BE2C (cell line): ENCODE data around the gene ANKRD17. TPM values are rescaled to one million over a fixed set of nuclear protein-coding genes. Genes with fewer than 3 reads are reported as not detected.
"Not testable (repeated sequence)": the region's sequence is repeated elsewhere in the genome, so short reads cannot be mapped to it uniquely, and the experiment has no call there.

ENCODE experiments used
- DNase-seq: peaks from one replicate; pipeline ENCODE4 v3.0.0-alpha.2; 2020
- H3K27me3 ChIP-seq: fragments of 250-450 bp; sonication (Bioruptor Pico); 2 replicates; pipeline ENCODE4 v1.5.1; 2020; ENCODE audit warnings: mild to moderate bottlenecking
- H3K36me3 ChIP-seq: fragments of 250-450 bp; sonication (Bioruptor Pico); 2 replicates; pipeline ENCODE4 v1.5.1; 2020; ENCODE audit warnings: mild to moderate bottlenecking
- H3K4me1 ChIP-seq: fragments of 250-450 bp; sonication (Bioruptor Pico); 2 replicates; pipeline ENCODE4 v1.5.1; 2020
- H3K4me3 ChIP-seq: 2 replicates; pipeline ENCODE4 v1.5.1; 2011; ENCODE audit warnings: low read depth, low read length
- H3K9me3 ChIP-seq: fragments of 250-450 bp; sonication (Bioruptor Pico); 2 replicates; pipeline ENCODE4 v1.5.1; 2020
- CTCF ChIP-seq: IDR thresholded peaks from 2 replicates; pipeline ENCODE4 v1.5.1; 2012; ENCODE audit warnings: mild to moderate bottlenecking, low read depth, low read length
- polyA plus RNA-seq: library from polyadenylated mRNA; unstranded; fragments of >200 nt; gene quantifications from one replicate; pipeline ENCODE4 v1.2.1, GENCODE V29; 2012; ENCODE audit warnings: low read depth, missing spikeins; ENCODE audit not compliant: insufficient read length, insufficient read depth

ANKRD17 gene
- 32.7 TPM for polyA plus RNA-seq

- Histone ChIP-seq H3K4me1 (no peaks in the 10 kb centered on the region), H3K9me3 (no peaks in the 10 kb centered on the region), H3K36me3 (peaks cover 16% of the 10 kb centered on the region), H3K4me3 (peak within 1 kb of the TSS; percentile 89), H3K27me3 (no peaks in the 10 kb centered on the region)
- peak; percentile 93 for DNase-seq
- TF ChIP-seq CTCF, result no peak
Observed at GRCh38 chr4:73258686-73259570, at the start of gene ANKRD17. Gene ANKRD17 (minus strand): TSS chr4:73258798. CDS start chr4:73258668, 130 bp downstream.

DNA sequence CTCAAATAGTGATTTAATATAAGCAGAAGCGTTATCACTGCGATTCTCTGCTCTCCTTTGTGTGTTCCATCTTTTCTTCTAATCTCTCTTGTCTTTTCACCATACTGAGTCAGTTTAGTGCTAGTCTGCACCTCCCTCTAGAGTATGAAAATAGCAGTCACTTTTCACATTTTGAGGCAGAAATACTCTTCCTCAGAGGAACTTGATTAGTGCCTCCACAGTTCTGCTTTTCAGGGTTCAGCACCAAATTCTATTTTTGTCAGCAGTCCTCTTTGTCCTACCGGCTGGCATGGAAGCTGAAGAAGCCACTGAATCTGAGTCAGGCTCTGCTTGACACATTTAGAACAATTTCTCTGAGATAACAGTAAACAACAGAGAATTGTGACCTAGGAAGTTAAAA, 49.7 kb upstream of the ANKRD17 start:
- no peaks in the 10 kb centered on the region for H3K27me3 ChIP-seq
- H3K4me1 ChIP-seq, result no peaks in the 10 kb centered on the region
- DNase-seq, result no peak
- peak; percentile 38 for TF ChIP-seq CTCF
- no peaks in the 10 kb centered on the region for H3K9me3 ChIP-seq
- no peaks in the 10 kb centered on the region for H3K36me3 ChIP-seq
- no peak overlapping the region for H3K4me3 ChIP-seq

DNA sequence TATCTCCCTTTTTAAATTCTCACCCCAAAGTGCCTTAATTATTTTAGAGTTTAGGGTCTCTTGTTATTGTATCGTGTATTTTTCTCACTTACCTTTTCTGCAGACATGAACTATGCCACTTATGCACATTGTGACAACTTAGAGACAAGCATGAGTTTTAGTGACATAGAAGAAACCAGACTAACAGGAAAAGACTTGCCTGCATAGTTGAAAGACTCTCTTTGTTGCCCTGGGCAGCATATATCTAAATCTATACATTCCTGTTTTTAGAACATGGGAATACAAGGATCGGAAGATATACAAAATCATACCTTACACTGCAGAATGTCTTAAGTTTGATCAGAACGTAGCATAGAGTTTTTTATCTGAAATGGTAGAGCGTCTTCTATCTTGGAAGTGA, 45.1 kb upstream of the ANKRD17 start:
- Histone ChIP-seq H3K36me3 (no peaks in the 10 kb centered on the region), H3K9me3 (no peaks in the 10 kb centered on the region), H3K4me3 (no peak overlapping the region), H3K27me3 (no peaks in the 10 kb centered on the region), H3K4me1 (no peaks in the 10 kb centered on the region)
- DNase-seq, result no peak
- TF ChIP-seq CTCF, result no peak

GRCh38 chr4:73299548-73300280, 41.1 kb upstream of the ANKRD17 start:
- no peak for TF ChIP-seq CTCF
- no peaks in the 10 kb centered on the region for H3K9me3 ChIP-seq
- H3K4me1 ChIP-seq, result no peaks in the 10 kb centered on the region

GRCh38 chr4:73292661-73293060, 34.1 kb upstream of the ANKRD17 start:
- H3K9me3 ChIP-seq, H3K4me3 ChIP-seq, H3K27me3 ChIP-seq, H3K36me3 ChIP-seq, DNase-seq, H3K4me1 ChIP-seq: not testable (repeated sequence)

More at GRCh38 chr4:73299548-73300280, 41.1 kb upstream of the ANKRD17 start:
- Histone ChIP-seq H3K4me3 (no peak overlapping the region), H3K36me3 (no peaks in the 10 kb centered on the region), H3K27me3 (no peaks in the 10 kb centered on the region)
- DNase-seq, result no peak

- DNase-seq, result no peak
- Histone ChIP-seq H3K4me3 (no peak overlapping the region), H3K36me3 (no peaks in the 10 kb centered on the region), H3K27me3 (no peaks in the 10 kb centered on the region), H3K9me3 (0 out of 2 replicates have a peak, but pooled peaks cover 2% of the 10 kb centered on the region), H3K4me1 (no peaks in the 10 kb centered on the region)
- TF ChIP-seq CTCF, result no peak
Observed at GRCh38 chr4:73281982-73282381, 23.4 kb upstream of the ANKRD17 start.
